ENCODE data around the gene RASD1. TPM values are rescaled to one million over a fixed set of nuclear protein-coding genes. Genes with fewer than 3 reads are reported as not detected.

Gene RASD1
- total RNA-seq, 1 experiment from 2014 or later = 0.30 TPM

GRCh38 chr17:17539591-17539990 is 43.4 kb upstream of the RASD1 start:
- H2AFZ ChIP-seq (ENCODE audit: low read depth, low read length, poor library complexity, severe bottlenecking) = no peak overlapping the region
- DNase-seq (ENCODE audit: low read depth, low spot score) = no peak
- H3K79me2 ChIP-seq (ENCODE audit: insufficient read depth, low read length) = no peaks in the 10 kb centered on the region
- H4K20me1 ChIP-seq (ENCODE audit: insufficient read depth) = no peaks in the 10 kb centered on the region
- POLR2A ChIA-PET = no interaction called here
- no peak overlapping the region for H3K9ac ChIP-seq (ENCODE audit: low read length)
- H3K4me3 ChIP-seq (replicated peaks in 1 of 2; ENCODE audit: low read depth in 1 of 2, low read length in 2 of 2) = no peak overlapping the region
- no peaks in the 10 kb centered on the region for H3K4me1 ChIP-seq (ENCODE audit: control insufficient read depth in 1 of 2, insufficient read depth in 2 of 2, low read length in 2 of 2)
- no peaks in the 10 kb centered on the region for H3K36me3 ChIP-seq (ENCODE audit: control insufficient read depth in 1 of 2, insufficient read depth in 2 of 2, low read length in 2 of 2)
- no peaks in the 10 kb centered on the region for H3K9me3 ChIP-seq (ENCODE audit: control insufficient read depth in 1 of 2, insufficient read depth in 1 of 2, low read depth in 1 of 2, low read length in 2 of 2)
- H3K4me2 ChIP-seq (ENCODE audit: low read length) = no peak overlapping the region
- TF ChIP-seq CEBPB (IDR thresholded peaks at IDR 0.05; ENCODE audit: low read depth) (no peak), RAD21 (IDR thresholded peaks at IDR 0.05; ENCODE audit: low read depth) (no peak)
- no peaks in the 10 kb centered on the region for H3K27me3 ChIP-seq (ENCODE audit: insufficient read depth, low read length)
- no TSS peak for BruUV-seq (replicated peaks)
- intact Hi-C loops (cut with micrococcal nuclease) = no loop called here
- ATAC-seq = no peak
- no peaks in the 10 kb centered on the region for H3K9me2 ChIP-seq (ENCODE audit: insufficient read depth)
- RAD21 ChIA-PET (ENCODE audit: low non-redundant PET in 1 of 2, low total read pairs in 2 of 2, uncharacterized antibody in 2 of 2, unreplicated experiment in 2 of 2) = no interaction called here
- CTCF ChIA-PET = interaction anchor here (1.1 to 1.6 kb wide), 2 partner anchors 29 to 43 kb away, joined by 3 to 4 read pairs; partner anchors contain the start of gene RASD1
- no peak overlapping the region for H3K27ac ChIP-seq (ENCODE audit: low read depth, low read length)

DNA sequence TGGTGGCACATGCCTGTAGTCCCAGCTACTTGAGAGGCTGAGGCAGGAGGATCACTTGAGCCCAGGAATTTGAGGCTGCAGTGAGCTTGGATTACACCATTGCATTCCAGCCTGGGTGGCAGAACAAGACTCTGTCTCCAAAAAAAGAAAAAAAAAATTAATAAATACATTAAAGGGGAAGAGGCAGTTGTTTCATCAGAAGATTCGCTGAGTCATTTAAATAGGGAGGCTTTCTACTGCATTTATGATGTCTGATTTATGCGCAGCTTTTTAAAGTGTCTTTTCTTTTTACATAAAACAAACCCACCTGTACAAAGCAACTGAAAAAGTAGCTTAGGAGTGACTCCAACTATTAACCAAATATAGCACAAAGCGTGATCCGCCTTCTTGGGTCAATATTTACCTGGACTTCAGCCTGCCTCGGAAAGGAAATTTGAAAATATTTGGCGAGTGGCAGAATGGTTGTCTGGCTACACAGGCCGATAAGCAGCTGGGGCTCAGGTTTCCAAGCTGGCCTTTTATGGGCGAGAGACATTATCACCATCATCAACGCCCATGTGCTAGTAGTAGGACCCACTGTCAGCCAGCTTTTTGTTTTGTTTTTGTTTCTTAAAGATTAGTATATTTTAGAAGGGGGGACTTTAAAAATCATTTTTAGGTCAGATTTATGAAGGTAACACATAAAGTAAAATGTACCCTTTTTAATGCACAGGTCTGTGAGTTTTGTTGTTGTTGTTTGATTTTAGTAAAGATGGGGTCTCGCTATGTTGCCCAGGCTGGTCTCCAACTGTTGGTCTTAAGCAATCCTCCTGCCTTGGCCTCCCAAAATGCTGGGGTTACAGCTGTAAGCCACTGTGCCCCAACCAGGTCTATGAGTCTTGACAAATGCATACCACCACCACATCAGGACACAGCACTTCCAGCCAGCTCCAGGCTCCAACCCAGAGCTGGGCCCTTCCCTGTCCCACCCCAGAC is 42.5 kb upstream of the RASD1 start:
- no peaks in the 10 kb centered on the region for H3K36me3 ChIP-seq (ENCODE audit: control insufficient read depth in 1 of 2, insufficient read depth in 2 of 2, low read length in 2 of 2)
- ATAC-seq = no peak
- no peak overlapping the region for H3K9ac ChIP-seq (ENCODE audit: low read length)
- POLR2A ChIA-PET = no interaction called here
- no peaks in the 10 kb centered on the region for H3K4me1 ChIP-seq (ENCODE audit: control insufficient read depth in 1 of 2, insufficient read depth in 2 of 2, low read length in 2 of 2)
- no peak overlapping the region for H2AFZ ChIP-seq (ENCODE audit: low read depth, low read length, poor library complexity, severe bottlenecking)
- no peaks in the 10 kb centered on the region for H3K27me3 ChIP-seq (ENCODE audit: insufficient read depth, low read length)
- no peaks in the 10 kb centered on the region for H3K79me2 ChIP-seq (ENCODE audit: insufficient read depth, low read length)
- RAD21 ChIA-PET (ENCODE audit: low non-redundant PET in 1 of 2, low total read pairs in 2 of 2, uncharacterized antibody in 2 of 2, unreplicated experiment in 2 of 2) = no interaction called here
- no TSS peak for BruUV-seq (replicated peaks)
- CTCF ChIA-PET = interaction anchor here (1.1 to 1.6 kb wide), 2 partner anchors 30 to 42 kb away, joined by 3 to 4 read pairs; partner anchors contain the start of gene RASD1
- H4K20me1 ChIP-seq (ENCODE audit: insufficient read depth) = no peaks in the 10 kb centered on the region
- H3K4me3 ChIP-seq (replicated peaks in 1 of 2; ENCODE audit: low read depth in 1 of 2, low read length in 2 of 2) = no peak overlapping the region
- TF ChIP-seq ATF3 (IDR thresholded peaks at IDR 0.05) (no peak), YY1 (IDR thresholded peaks at IDR 0.05; ENCODE audit: extremely low read depth, insufficient replicate concordance, low read depth, low read length) (no peak), CBX3 (IDR thresholded peaks at IDR 0.05; ENCODE audit: low read depth) (no peak), TCF7L2 (IDR thresholded peaks at IDR 0.05; ENCODE audit: borderline replicate concordance, extremely low read depth, insufficient read depth, insufficient read length) (no peak), EZH2 (IDR thresholded peaks at IDR 0.05) (no peak), SIN3A (IDR thresholded peaks at IDR 0.05; ENCODE audit: low read depth) (no peak), JUND (IDR thresholded peaks at IDR 0.05) (no peak), FOSL1 (IDR thresholded peaks at IDR 0.05; ENCODE audit: low read depth) (no peak), EZH2phosphoT487 (IDR thresholded peaks at IDR 0.05; ENCODE audit: borderline replicate concordance) (no peak), SRF (IDR thresholded peaks at IDR 0.05; ENCODE audit: low read depth) (no peak)
- TF ChIP-seq, protein P1, sequence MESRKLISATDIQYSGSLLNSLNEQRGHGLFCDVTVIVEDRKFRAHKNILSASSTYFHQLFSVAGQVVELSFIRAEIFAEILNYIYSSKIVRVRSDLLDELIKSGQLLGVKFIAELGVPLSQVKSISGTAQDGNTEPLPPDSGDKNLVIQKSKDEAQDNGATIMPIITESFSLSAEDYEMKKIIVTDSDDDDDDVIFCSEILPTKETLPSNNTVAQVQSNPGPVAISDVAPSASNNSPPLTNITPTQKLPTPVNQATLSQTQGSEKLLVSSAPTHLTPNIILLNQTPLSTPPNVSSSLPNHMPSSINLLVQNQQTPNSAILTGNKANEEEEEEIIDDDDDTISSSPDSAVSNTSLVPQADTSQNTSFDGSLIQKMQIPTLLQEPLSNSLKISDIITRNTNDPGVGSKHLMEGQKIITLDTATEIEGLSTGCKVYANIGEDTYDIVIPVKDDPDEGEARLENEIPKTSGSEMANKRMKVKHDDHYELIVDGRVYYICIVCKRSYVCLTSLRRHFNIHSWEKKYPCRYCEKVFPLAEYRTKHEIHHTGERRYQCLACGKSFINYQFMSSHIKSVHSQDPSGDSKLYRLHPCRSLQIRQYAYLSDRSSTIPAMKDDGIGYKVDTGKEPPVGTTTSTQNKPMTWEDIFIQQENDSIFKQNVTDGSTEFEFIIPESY (IDR thresholded peaks at IDR 0.05; ENCODE audit: extremely low read depth, insufficient replicate concordance, low read length) = no peak
- TF ChIP-seq, protein P2, sequence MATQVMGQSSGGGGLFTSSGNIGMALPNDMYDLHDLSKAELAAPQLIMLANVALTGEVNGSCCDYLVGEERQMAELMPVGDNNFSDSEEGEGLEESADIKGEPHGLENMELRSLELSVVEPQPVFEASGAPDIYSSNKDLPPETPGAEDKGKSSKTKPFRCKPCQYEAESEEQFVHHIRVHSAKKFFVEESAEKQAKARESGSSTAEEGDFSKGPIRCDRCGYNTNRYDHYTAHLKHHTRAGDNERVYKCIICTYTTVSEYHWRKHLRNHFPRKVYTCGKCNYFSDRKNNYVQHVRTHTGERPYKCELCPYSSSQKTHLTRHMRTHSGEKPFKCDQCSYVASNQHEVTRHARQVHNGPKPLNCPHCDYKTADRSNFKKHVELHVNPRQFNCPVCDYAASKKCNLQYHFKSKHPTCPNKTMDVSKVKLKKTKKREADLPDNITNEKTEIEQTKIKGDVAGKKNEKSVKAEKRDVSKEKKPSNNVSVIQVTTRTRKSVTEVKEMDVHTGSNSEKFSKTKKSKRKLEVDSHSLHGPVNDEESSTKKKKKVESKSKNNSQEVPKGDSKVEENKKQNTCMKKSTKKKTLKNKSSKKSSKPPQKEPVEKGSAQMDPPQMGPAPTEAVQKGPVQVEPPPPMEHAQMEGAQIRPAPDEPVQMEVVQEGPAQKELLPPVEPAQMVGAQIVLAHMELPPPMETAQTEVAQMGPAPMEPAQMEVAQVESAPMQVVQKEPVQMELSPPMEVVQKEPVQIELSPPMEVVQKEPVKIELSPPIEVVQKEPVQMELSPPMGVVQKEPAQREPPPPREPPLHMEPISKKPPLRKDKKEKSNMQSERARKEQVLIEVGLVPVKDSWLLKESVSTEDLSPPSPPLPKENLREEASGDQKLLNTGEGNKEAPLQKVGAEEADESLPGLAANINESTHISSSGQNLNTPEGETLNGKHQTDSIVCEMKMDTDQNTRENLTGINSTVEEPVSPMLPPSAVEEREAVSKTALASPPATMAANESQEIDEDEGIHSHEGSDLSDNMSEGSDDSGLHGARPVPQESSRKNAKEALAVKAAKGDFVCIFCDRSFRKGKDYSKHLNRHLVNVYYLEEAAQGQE (IDR thresholded peaks at IDR 0.05; ENCODE audit: low read depth) = no peak
- H3K9me3 ChIP-seq (ENCODE audit: control insufficient read depth in 1 of 2, insufficient read depth in 1 of 2, low read depth in 1 of 2, low read length in 2 of 2) = no peaks in the 10 kb centered on the region
- no peak overlapping the region for H3K4me2 ChIP-seq (ENCODE audit: low read length)
- no peak for DNase-seq (ENCODE audit: low read depth, low spot score)
- H3K27ac ChIP-seq (ENCODE audit: low read depth, low read length) = no peak overlapping the region
- intact Hi-C loops (cut with micrococcal nuclease) = no loop called here
- no peaks in the 10 kb centered on the region for H3K9me2 ChIP-seq (ENCODE audit: insufficient read depth)

Data from HCT116 (cell line).